CD4-positive, alpha-beta T cell treated with Interleukin-17A for 4 hours (primary cell): ENCODE data around the gene IRF6.

Experiments used
- DNase-seq: peaks from one replicate; pipeline ENCODE4 v3.0.0-alpha.2; 2020; ENCODE audit warnings: mixed read lengths

Gene IRF6

DNA sequence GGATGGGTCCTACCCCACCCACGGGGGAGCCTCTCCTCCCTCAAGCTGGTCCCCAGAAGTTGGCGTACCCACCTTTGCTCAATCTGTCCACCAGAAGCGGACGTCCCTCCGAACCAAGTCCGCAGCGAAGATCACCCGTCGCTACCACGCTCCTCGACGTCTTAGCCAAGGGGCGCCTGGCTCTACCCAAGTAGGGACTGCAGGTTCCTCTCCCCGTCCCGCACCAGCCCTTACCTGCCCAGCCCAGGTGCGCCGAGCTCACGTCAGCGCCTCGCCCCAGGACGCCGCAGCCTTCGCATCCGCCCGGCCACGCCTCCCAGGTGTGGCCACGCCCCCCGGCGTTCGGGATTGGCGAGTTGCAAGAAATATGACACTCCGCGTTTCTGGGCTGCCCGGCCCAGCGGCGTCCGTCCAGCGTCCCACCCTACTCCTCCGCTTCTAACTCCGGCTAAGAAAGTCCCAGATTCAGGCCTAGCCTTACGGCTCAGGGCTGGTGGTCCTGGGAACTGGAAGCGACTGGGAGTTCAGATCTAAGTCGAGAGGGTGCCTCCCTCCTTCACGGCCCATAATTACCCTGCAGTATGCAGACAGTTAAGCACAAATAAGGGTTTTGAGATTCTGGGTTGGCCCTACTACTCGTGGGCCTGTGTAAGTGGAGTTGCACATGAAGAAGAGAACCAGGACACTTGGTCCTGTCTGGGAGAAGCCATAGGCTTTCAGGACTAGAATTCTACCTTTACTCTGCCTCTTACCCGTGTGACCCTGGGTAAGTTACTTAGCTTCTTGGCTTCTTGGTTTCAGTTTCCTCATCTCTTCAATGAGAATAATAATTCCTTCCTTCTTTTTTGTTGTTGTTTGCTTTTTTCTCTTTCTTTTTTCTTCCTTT lies at the start of gene IRF6:
Gene IRF6, minus strand, starts transcription at position 268 of the 886 bp plus-strand sequence. CDS start 4,729 bp downstream, outside the sequence.
- peak; percentile 80 for DNase-seq

DNA sequence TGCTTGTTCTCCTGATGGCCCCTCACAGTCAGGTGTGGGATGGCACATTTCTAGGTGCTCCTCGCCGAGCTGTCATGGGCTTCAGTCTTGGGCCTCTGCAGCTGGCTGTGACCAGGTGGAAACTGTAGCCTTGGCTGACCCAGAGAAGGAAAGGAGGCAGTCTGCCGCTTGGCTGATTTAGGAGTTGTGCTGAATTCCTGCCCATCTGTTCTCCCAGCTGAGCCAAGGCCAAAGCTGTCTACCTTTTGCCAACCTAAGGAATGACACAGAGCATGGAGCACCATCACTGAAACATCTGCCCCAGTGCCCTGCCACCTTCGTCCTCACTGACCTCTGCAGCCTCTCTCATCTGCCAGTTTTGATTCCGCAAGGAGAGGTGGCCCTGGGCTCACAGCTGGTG lies 49.7 kb upstream of the IRF6 start:
- no peak for DNase-seq

GRCh38 chr1:209855006-209855405 lies 49.1 kb upstream of the IRF6 start:
- no peak for DNase-seq

- DNase-seq: no peak
These were observed 48.3 kb upstream of the IRF6 start for GRCh38 chr1:209854196-209854595.

- no peak for DNase-seq
These were observed 47.7 kb upstream of the IRF6 start for GRCh38 chr1:209853676-209854075.

DNA sequence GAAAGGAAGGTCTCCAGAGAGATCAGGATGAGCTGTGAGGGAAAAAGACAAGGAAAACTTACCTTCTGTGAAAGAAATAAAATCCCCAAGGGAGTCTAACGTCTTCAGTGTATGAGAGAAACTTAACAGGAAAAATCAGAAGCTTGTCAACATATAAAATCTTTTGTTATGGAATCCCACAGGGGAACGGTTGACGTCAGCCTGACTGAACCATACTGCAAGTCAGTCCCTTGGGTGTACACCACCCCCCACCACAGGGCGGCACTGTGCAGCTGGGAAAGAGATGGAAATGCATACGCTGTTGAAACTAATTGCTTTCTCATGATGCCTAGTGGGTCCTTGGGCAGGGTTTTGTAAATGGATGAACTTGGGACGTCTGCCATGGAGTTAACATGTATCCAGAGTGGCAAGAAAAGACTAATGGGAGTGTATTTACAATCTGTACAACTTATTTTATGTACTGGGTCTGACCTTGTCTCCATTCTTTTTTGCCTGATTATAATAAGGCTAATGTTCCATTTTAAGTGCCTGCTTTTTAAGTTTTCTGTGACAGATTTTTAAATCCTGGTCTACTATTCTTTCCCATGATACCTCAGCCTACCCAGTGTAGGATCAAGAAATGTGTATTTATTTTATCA lies 44.5 kb upstream of the IRF6 start:
- peak; percentile 26 for DNase-seq

DNA sequence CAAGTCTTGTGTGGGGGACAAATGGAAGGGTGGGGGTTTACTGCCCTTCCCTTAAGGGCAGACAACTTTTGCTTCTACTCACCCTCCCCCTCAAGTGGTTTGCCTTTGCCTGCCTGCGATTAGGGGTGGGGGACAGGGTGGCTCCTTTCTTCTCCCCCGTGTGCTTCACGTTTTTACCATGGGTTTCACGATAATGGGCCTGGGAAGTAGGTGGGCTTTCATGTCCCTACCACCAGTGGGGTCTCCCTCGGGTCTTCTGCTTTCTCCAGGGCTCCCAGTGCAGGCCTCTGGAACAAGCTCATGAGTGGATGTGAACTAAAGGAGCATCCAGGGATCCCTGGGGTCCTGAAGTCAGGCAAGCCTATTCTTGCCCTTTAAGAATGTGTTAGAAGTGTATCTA lies 43.4 kb upstream of the IRF6 start:
- no peak for DNase-seq

GRCh38 chr1:209845408-209845725 lies 39.4 kb upstream of the IRF6 start:
- no peak for DNase-seq

DNA sequence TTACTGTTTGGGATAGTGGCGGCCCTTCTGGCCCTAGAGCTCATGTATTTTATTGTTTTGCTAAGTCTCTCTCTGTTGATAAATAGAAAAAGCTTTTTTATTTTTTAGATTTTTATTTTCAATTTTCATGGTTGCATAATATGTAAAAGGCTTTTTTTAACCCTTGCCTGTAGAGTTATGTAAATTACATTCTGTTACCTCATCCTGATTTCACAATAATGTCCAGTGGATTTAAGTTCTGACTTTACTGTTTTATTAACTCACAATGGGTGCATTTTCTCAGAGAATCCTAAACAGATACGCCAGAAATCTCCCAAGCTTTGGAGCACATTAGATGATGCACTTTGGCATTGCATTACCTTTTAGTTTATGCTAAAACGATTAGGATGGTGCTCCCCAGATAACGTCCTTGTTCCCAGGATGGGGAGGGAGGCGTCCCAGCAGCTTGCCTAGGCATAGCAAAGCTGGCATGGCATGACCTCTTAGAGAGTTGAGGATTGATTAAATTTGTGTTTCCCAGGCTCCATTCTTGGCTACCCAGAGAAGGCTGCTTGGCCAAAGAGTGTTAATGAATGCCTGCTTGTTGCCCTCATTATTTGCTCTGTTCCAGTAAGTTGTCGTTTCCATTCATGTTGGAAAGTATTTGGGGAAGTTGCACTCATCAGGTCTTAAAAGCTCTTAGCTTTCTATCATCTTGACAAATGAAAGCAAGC lies 38.9 kb upstream of the IRF6 start:
- no peak for DNase-seq

GRCh38 chr1:209840611-209841010 lies 34.7 kb upstream of the IRF6 start:
- no peak for DNase-seq

GRCh38 chr1:209839875-209840546 lies 34.1 kb upstream of the IRF6 start:
- no peak for DNase-seq

GRCh38 chr1:209838537-209838936 lies 32.6 kb upstream of the IRF6 start:
- no peak for DNase-seq

- no peak for DNase-seq
These were observed 31.7 kb upstream of the IRF6 start for GRCh38 chr1:209837671-209838070.

GRCh38 chr1:209835782-209836298 lies 29.9 kb upstream of the IRF6 start:
- DNase-seq: no peak

GRCh38 chr1:209831615-209832014 lies 25.7 kb upstream of the IRF6 start:
- DNase-seq: no peak

GRCh38 chr1:209830722-209831121 lies 24.8 kb upstream of the IRF6 start:
- no peak for DNase-seq

GRCh38 chr1:209829716-209830115 lies 23.8 kb upstream of the IRF6 start:
- no peak for DNase-seq

DNA sequence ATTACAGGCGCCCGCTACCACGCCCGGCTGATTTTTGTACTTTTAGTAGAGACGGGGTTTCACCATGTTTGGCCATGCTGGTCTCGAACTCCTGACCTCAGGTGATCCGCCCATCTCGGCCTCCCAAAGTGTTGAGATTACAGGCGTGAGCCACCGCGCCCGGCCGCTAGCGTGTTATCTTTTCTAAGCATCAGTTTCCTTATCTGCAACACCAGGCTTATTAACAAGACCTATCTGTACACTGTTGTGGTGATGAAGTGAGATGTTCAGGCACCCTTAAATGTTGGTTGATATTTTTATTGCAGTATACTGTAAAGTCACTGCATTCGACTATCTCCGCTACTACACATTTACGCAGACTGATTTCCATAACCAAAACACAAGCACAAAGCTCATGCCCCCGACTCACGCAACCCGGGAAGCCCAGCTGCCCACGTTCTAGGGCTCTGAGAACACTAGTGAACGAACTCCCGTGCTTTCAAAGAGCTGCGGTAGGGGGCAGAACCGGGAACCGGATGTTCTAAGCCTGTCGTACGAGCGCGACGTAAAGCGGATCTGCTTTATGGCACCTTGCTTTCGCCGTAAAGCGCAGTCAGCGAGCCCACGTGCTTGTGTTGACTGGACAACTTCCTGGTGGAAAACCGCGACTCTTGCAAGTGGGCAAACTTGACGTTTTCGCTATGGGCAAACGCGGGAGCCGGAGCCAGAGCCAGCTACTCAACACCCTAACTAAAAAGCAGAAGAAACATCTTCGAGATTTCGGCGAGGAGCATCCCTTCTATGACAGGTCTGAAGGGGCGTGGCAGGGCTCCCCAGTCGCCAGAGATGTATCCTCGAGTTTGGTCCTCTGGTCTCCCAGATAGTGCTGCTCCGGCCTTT lies 21.7 kb upstream of the IRF6 start, which contains the start of gene UTP25:
Gene UTP25, plus strand, starts transcription at position 589 of the 879 bp plus-strand sequence. Its CDS starts 92 bp downstream, at position 681.
- peak; percentile 92 for DNase-seq

GRCh38 chr1:209825591-209826434 lies 19.9 kb upstream of the IRF6 start:
- no peak for DNase-seq

GRCh38 chr1:209823143-209824041 lies 17.4 kb upstream of the IRF6 start:
- peak; percentile 34 for DNase-seq
